ENCODE results near the gene CR1L. TPM values are rescaled to one million over a fixed set of nuclear protein-coding genes. Genes with fewer than 3 reads are reported as not detected.

CR1L gene
- total and polyA plus RNA-seq, 9 of the 15 experiments (the other 6 are each of a cell fraction or from before 2014, with no cell fraction given), result 10.1 to 74.8 (median 34.3) TPM

- no peak for TF ChIP-seq ARID3B (CRISPR knock-in tag; IDR thresholded peaks at IDR 0.05; ENCODE audit: borderline replicate concordance)
- no peak for TF ChIP-seq ELF4 (CRISPR knock-in tag; IDR thresholded peaks at IDR 0.05)
- TF ChIP-seq HMGN3 (IDR thresholded peaks at IDR 0.05; ENCODE audit: borderline replicate concordance, extremely low read depth, insufficient read length, low read depth, low read length), result peak; percentile 95
- no peak for TF ChIP-seq U2AF1 (optimal IDR thresholded peaks at IDR 0.05; ENCODE audit: low read depth, low read length)
- TF ChIP-seq HNRNPL (IDR thresholded peaks at IDR 0.05; ENCODE audit: low read depth, low read length), result no peak
- no peak for TF ChIP-seq ZNF175 (CRISPR knock-in tag; IDR thresholded peaks at IDR 0.05; ENCODE audit: low read depth)
- TF ChIP-seq SAFB2 (IDR thresholded peaks at IDR 0.05; ENCODE audit: borderline replicate concordance, low read depth, low read length, severe bottlenecking), result no peak
- TF ChIP-seq ZNF133 (CRISPR knock-in tag; IDR thresholded peaks at IDR 0.05), result no peak
- TF ChIP-seq FOXJ3 (CRISPR knock-in tag; IDR thresholded peaks at IDR 0.05), result no peak
- peak; percentile 84 for TF ChIP-seq NR2C1 (IDR thresholded peaks at IDR 0.05)
- TF ChIP-seq NR2C1 (tag; IDR thresholded peaks at IDR 0.05), result peak; percentile 89
- TF ChIP-seq TEAD2 (tag; IDR thresholded peaks at IDR 0.05), result no peak
- no peak for TF ChIP-seq PRPF4 (IDR thresholded peaks at IDR 0.05; ENCODE audit: insufficient read depth, low read depth, low read length, poor library complexity, severe bottlenecking)
- no peak for TF ChIP-seq ZNF507 (tag; conservative IDR thresholded peaks at IDR 0.05)
- TF ChIP-seq, protein P1, sequence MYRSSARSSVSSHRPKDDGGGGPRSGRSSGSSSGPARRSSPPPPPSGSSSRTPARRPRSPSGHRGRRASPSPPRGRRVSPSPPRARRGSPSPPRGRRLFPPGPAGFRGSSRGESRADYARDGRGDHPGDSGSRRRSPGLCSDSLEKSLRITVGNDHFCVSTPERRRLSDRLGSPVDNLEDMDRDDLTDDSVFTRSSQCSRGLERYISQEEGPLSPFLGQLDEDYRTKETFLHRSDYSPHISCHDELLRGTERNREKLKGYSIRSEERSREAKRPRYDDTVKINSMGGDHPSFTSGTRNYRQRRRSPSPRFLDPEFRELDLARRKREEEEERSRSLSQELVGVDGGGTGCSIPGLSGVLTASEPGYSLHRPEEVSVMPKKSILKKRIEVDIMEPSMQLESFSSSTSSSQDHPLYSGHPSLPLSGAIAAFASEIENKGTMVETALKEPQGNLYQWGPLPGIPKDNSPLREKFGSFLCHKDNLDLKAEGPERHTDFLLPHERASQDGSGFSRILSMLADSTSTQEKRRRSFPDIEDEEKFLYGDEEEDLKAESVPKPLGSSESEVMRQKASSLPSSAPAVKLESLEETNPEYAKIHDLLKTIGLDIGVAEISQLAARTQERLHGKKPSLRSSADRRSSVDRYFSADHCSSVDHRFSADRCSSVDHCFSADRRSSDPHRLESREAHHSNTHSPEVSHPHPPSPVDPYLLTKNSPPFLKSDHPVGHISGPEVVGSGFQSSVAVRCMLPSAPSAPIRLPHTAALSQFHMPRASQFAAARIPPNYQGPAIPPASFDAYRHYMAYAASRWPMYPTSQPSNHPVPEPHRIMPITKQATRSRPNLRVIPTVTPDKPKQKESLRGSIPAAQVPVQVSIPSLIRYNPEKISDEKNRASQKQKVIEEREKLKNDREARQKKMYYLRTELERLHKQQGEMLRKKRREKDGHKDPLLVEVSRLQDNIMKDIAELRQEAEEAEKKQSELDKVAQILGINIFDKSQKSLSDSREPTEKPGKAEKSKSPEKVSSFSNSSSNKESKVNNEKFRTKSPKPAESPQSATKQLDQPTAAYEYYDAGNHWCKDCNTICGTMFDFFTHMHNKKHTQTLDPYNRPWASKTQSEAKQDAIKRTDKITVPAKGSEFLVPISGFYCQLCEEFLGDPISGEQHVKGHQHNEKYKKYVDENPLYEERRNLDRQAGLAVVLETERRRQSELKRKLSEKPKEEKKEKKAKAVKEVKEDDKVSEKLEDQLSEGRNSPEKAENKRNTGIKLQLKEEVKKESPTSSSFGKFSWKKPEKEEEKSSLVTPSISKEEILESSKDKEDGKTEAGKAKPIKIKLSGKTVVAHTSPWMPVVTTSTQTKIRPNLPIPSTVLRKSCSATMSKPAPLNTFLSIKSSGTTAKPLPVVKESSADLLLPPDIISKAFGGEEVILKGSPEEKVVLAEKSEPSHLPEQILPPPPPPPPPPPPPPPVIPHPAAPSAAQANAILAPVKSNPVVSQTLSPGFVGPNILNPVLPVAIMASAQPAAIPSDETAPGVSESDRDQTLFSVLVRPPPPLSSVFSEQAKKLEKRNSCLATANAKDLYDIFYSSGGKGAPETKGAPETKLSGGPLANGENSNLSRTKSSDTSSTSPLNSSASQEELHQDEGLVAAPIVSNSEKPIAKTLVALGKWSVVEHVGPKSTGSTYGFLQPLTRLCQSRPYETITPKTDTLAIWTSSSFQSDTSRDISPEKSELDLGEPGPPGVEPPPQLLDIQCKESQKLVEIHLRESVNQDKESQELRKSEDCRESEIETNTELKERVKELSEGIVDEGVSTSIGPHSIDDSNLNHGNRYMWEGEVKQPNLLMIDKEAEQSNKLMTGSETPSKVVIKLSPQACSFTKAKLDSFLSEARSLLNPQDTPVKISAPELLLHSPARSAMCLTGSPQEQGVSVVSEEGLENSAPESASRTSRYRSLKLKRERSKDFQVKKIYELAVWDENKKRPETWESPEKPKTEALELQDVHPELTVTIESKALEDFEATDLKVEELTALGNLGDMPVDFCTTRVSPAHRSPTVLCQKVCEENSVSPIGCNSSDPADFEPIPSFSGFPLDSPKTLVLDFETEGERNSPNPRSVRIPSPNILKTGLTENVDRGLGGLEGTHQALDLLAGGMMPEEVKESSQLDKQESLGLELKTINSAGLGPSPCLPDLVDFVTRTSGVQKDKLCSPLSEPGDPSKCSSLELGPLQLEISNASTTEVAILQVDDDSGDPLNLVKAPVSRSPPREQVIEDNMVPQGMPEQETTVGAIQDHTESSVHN (IDR thresholded peaks at IDR 0.05; ENCODE audit: borderline replicate concordance in 1 of 2, low read depth in 1 of 2), result no peak
- TF ChIP-seq ZBTB5 (IDR thresholded peaks at IDR 0.05), result no peak
These were observed 107.0 kb downstream of the CR1L start, which contains the start of gene CD46 (continued) for GRCh38 chr1:207751790-207752455.

Data from K562 (cell line).